Breast epithelium (tissue), 4 donors: ENCODE measurements around the gene SYNE1. TPM values are rescaled to one million over a fixed set of nuclear protein-coding genes. Genes with fewer than 3 reads are reported as not detected.

Experiments
- DNase-seq, 2 donors: peaks; one replicate each; pipeline ENCODE4 v3.0.0-alpha.2; 2019; ENCODE audit warnings: low spot score in 2 of 2
- H3K27ac ChIP-seq, 2 donors: fragments of 200-600 bp; sonication (generic) in 1 of 2; one replicate each; pipeline ENCODE4 v1.5.1; 2016 to 2019; ENCODE audit warnings: mild to moderate bottlenecking in 1 of 2
- H3K27me3 ChIP-seq, 2 donors: fragments of 200-600 bp; sonication (generic) in 1 of 2; one replicate each; pipeline versions ENCODE4 v1.5.1 to v1.6.0; 2017 to 2019; ENCODE audit warnings: control low read depth in 1 of 2, mild to moderate bottlenecking in 1 of 2
- H3K36me3 ChIP-seq: fragments of 200-600 bp; one replicate; pipeline ENCODE4 v1.5.1; 2019
- H3K4me1 ChIP-seq, 2 donors: fragments of 200-600 bp; sonication (generic); one replicate each; pipeline ENCODE4 v1.5.1; 2016 to 2019; ENCODE audit warnings: control low read depth in 1 of 2
- H3K4me3 ChIP-seq, 3 donors: fragments of 200-600 bp; sonication (generic); 1 replicate in 2 of 3; 2 replicates in 1 of 3; pipeline ENCODE4 v1.5.1; 2016 to 2019; ENCODE audit warnings: mild to moderate bottlenecking in 3 of 3, moderate library complexity in 2 of 3
- H3K9me3 ChIP-seq, 2 donors: fragments of 200-600 bp; sonication (generic) in 1 of 2; one replicate each; pipeline ENCODE4 v1.5.1; 2016 to 2019; ENCODE audit warnings: control low read depth in 1 of 2
- CTCF ChIP-seq, 3 donors: fragments of 450-650 bp; IDR thresholded peaks; one replicate each; pipeline ENCODE4 v1.5.1; 2016 to 2017; ENCODE audit warnings: antibody characterized with exemption in 3 of 3, mild to moderate bottlenecking in 3 of 3, moderate library complexity in 3 of 3
- POLR2A ChIP-seq: fragments of 450-650 bp; IDR thresholded peaks from one replicate; pipeline ENCODE4 v1.6.1; 2016; ENCODE audit warnings: antibody characterized with exemption, mild to moderate bottlenecking, moderate library complexity
- POLR2AphosphoS5 ChIP-seq, 3 donors: sonication (generic); formaldehyde crosslinking; IDR thresholded peaks; one replicate each; pipeline ENCODE4 v1.6.1; 2017; ENCODE audit warnings: antibody characterized with exemption in 3 of 3
- intact Hi-C: fragments of 100-400 bp; cut with DNase I; formaldehyde crosslinking; loops from one replicate; pipeline ENCODE4 v1.15.1; 2023; ENCODE audit warnings: low total_unique reads
- total RNA-seq, 3 donors: library from RNA; depleted of rRNA; stranded (reverse); fragments of >200 nt; gene quantifications; one replicate each; pipeline ENCODE4 v1.1.0, GENCODE V29; 2016

SYNE1 gene
- total RNA-seq, 3 donors from 2014 or later, result 80.9 to 106 (median 95.7) TPM

DNA sequence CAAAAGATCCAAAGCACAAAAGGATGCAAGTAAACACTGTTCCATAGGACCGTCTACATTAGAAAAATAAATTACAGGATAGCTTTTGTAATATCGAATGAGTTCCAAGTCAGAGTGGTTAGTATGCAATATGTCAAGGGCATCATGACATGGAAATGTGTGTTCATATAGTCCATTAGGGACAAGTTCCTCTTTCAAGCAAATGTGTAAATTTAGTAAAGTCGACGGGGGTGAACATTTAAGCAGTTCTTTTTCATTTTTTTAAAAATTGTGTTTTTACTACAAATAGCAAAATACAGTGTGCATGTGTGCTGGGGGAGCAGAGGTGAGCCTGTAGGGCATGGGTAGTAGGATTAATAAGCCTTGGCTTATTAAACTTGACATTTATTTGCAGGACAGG is 470.7 kb downstream of the SYNE1 start:
- intact Hi-C loops, result no loop called here
- H3K9me3 ChIP-seq, result no peaks in the 10 kb centered on the region
- DNase-seq, result no peak
- no peak for TF ChIP-seq CTCF (IDR thresholded peaks at IDR 0.05)
- no peak for TF ChIP-seq POLR2A
- no peaks in the 10 kb centered on the region for H3K27me3 ChIP-seq
- H3K4me1 ChIP-seq, result no peaks in the 10 kb centered on the region
- no peak overlapping the region for H3K4me3 ChIP-seq
- H3K36me3 ChIP-seq, result no peaks in the 10 kb centered on the region
- H3K27ac ChIP-seq, result no peak overlapping the region

DNA sequence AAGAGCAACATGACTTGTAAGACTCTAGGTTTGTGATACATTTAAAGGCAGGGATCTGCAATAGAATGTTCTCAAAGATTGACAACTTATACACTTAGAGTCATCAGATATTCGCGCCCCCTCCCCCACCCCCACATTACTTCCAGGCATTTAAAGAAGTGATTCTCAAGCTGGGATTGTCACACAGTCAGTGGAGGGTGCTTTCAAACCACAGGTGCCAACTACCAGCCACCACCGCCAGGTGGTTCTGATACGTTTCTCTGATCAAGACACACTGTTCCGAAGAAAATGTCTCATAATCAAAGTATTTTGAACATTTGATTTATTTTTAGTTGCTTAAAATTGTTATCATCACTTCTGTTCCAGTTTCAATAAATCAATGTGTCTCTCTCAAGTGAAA is 472.2 kb downstream of the SYNE1 start:
- H3K36me3 ChIP-seq, result no peaks in the 10 kb centered on the region
- no peak overlapping the region for H3K4me3 ChIP-seq
- intact Hi-C loops, result no loop called here
- H3K27me3 ChIP-seq, result no peaks in the 10 kb centered on the region
- no peak for DNase-seq
- TF ChIP-seq POLR2AphosphoS5 (IDR thresholded peaks at IDR 0.05) (no peak), POLR2A (no peak), CTCF (IDR thresholded peaks at IDR 0.05) (no peak)
- no peaks in the 10 kb centered on the region for H3K9me3 ChIP-seq
- H3K4me1 ChIP-seq, result no peaks in the 10 kb centered on the region
- no peak overlapping the region for H3K27ac ChIP-seq

- H3K4me1 ChIP-seq, result no peaks in the 10 kb centered on the region
- intact Hi-C loops, result no loop called here
- TF ChIP-seq CTCF (IDR thresholded peaks at IDR 0.05), result no peak
- TF ChIP-seq POLR2AphosphoS5 (IDR thresholded peaks at IDR 0.05), result no peak
- TF ChIP-seq POLR2A, result no peak
- H3K4me3 ChIP-seq, result no peak overlapping the region
- H3K36me3 ChIP-seq, result no peaks in the 10 kb centered on the region
- DNase-seq, result no peak
- H3K27ac ChIP-seq, result no peak overlapping the region
- H3K9me3 ChIP-seq, result no peaks in the 10 kb centered on the region
- no peaks in the 10 kb centered on the region for H3K27me3 ChIP-seq
Observed at GRCh38 chr6:152161501-152161900, 475.7 kb downstream of the SYNE1 start.

GRCh38 chr6:152160346-152160745 is 476.8 kb downstream of the SYNE1 start:
- no peak for TF ChIP-seq POLR2A
- intact Hi-C loops, result no loop called here

GRCh38 chr6:152155792-152156191 is 481.4 kb downstream of the SYNE1 start:
- Histone ChIP-seq H3K4me3 (no peak overlapping the region), H3K9me3 (no peaks in the 10 kb centered on the region), H3K4me1 (no peaks in the 10 kb centered on the region), H3K27me3 (no peaks in the 10 kb centered on the region), H3K27ac (no peak overlapping the region), H3K36me3 (no peaks in the 10 kb centered on the region)
- no peak for DNase-seq
- TF ChIP-seq POLR2AphosphoS5 (IDR thresholded peaks at IDR 0.05), result no peak
- TF ChIP-seq POLR2A, result no peak
- TF ChIP-seq CTCF (IDR thresholded peaks at IDR 0.05), result no peak
- intact Hi-C loops, result no loop called here

More at GRCh38 chr6:152160346-152160745, 476.8 kb downstream of the SYNE1 start:
- DNase-seq, result no peak
- Histone ChIP-seq H3K27ac (no peak overlapping the region), H3K4me3 (no peak overlapping the region), H3K27me3 (no peaks in the 10 kb centered on the region), H3K36me3 (no peaks in the 10 kb centered on the region), H3K4me1 (no peaks in the 10 kb centered on the region), H3K9me3 (no peaks in the 10 kb centered on the region)
